Coronary artery (tissue), 2 donors: ENCODE measurements around the gene CFAP53.

Experiments used
- DNase-seq: peaks from one replicate; pipeline ENCODE4 v3.0.0-alpha.2; 2017; ENCODE audit warnings: low spot score
- H3K27ac ChIP-seq, 2 donors: fragments of 200-600 bp; sonication (generic); one replicate each; pipeline ENCODE4 v1.5.1; 2016 to 2019
- H3K4me3 ChIP-seq: fragments of 200-600 bp; sonication (generic); 2 replicates; pipeline ENCODE4 v1.5.1; 2016; ENCODE audit warnings: mild to moderate bottlenecking, moderate library complexity
- TF ChIP-seq, protein P1 (sequence below): fragments of 200-600 bp; sonication (generic); IDR thresholded peaks from one replicate; pipeline ENCODE4 v1.5.1; 2019; ENCODE audit warnings: antibody characterized with exemption

Gene CFAP53

GRCh38 chr18:50276452-50276851 lies 10.2 kb upstream of the CFAP53 start:
- TF ChIP-seq, protein P1, sequence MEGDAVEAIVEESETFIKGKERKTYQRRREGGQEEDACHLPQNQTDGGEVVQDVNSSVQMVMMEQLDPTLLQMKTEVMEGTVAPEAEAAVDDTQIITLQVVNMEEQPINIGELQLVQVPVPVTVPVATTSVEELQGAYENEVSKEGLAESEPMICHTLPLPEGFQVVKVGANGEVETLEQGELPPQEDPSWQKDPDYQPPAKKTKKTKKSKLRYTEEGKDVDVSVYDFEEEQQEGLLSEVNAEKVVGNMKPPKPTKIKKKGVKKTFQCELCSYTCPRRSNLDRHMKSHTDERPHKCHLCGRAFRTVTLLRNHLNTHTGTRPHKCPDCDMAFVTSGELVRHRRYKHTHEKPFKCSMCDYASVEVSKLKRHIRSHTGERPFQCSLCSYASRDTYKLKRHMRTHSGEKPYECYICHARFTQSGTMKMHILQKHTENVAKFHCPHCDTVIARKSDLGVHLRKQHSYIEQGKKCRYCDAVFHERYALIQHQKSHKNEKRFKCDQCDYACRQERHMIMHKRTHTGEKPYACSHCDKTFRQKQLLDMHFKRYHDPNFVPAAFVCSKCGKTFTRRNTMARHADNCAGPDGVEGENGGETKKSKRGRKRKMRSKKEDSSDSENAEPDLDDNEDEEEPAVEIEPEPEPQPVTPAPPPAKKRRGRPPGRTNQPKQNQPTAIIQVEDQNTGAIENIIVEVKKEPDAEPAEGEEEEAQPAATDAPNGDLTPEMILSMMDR, result no peak
- Histone ChIP-seq H3K27ac (no peak overlapping the region), H3K4me3 (no peak overlapping the region)
- no peak for DNase-seq

DNA sequence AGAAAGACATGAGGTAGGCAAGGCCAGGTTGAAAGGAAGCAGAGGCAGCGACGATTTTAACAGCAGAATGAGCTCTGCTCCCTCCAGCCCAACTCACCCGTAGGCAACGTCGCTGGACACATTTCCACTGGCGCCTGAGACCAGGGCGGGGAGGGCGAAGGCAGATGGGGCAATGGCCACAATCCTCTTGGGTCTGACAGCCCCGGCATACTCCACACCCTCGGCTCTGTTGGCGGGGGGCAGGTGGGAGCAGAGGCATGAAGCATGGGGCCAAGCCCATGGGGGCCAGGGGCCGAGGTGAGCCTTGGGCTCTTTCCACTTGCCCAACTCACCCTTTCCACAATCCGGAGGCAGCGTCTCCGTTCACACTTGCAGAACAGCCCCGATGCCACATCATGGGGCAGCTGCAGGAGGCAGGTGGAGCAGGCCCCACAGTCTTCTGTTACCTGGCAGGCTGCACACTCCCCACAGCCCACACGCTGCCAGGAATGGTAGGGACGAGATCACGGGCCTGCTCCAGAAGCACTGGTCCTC lies 9.3 kb upstream of the CFAP53 start:
- TF ChIP-seq, protein P1, result no peak
- no peak for DNase-seq
- Histone ChIP-seq H3K27ac (no peak overlapping the region), H3K4me3 (no peak overlapping the region)

DNA sequence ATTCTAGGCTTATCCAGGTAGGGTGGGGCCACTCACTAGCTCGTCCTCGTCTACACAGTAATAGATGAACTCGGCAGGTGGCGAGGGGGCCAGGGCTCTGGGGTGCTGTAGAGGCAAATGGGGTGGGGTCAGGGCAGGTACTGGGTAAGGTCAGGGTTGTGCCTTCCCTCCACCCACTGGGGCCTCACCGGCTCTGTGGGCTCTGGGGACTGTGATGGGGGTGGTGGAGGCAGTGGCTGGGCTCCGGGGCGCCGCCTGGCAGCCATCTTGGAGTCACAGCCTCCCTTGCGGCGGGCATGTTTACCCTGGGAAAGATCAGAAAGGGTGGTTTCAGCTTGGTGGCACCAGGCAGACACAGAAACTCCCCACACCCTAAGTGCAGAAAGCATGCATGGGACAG lies 8.6 kb upstream of the CFAP53 start:
- no peak overlapping the region for H3K4me3 ChIP-seq
- DNase-seq, result no peak
- TF ChIP-seq, protein P1, result no peak
- no peak overlapping the region for H3K27ac ChIP-seq

DNA sequence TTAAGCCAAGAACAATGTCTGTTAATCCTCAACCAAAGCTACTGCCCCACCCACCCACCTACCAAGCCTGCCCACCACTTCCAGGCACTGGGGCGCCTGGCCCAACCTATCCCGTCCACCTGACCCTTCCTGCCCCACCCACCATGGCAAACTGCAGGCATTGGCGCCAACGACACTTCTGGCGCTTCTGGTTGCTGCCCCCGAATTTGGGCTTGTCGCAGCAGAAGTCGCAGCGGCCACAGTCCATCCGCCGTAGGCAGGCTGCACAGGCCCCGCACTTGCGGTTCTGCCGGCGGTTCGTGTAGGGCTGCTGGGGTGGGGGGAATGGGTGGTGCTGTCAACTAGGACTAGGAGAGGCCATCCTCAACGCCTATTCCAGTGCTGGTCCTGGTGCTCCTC lies 7.7 kb upstream of the CFAP53 start:
- no peak overlapping the region for H3K4me3 ChIP-seq
- DNase-seq, result no peak
- H3K27ac ChIP-seq, result no peak overlapping the region
- TF ChIP-seq, protein P1, result no peak

DNA sequence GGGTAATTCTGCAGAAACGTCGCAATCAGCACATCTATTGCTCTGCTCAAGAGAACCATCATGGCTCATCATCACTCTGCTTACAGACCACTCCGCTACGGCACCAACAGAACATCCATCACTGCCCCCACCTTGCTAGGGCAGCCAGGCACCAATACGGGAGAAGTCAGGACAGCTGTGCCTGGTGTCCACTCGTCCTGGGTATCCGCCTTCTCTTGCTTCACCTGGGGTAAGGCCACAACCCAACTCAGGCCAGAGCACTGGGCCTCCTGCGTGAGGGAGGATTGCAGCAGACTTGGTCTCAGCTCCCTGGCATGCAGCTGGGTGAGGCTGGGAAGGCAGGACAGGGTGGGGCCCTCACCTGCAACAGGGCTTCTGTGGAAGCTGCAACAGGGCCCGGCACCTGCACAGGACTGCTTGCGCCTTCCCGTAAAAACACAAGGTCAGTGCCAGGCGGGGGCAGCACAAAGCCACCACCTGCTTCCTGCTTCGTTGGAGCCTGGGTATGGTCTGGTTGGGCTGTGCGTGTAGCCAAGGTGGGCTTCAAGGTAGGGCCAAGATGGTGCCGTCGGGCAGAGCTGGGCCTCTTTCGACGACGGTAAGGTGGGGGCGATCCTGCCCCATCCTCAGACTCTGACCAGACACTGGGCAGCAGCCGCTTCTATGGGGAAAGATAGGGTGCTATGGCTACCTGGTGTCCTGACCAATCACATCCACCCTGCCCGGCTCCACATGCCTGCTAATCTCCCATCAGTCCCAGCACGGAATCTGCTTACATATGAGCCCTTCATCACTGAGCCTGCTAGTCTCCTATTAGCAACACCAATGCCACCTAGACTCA lies 7.1 kb upstream of the CFAP53 start:
- DNase-seq, result no peak
- TF ChIP-seq, protein P1, result no peak
- no peak overlapping the region for H3K27ac ChIP-seq

GRCh38 chr18:50272568-50272967 lies 6.3 kb upstream of the CFAP53 start:
- H3K27ac ChIP-seq, result no peak overlapping the region
- no peak overlapping the region for H3K4me3 ChIP-seq
- TF ChIP-seq, protein P1, result no peak
- DNase-seq, result no peak

More for the DNA sequence above, 7.1 kb upstream of the CFAP53 start:
- no peak overlapping the region for H3K4me3 ChIP-seq
